ENCODE measurements around the gene PRAMEF7. TPM values are rescaled to one million over a fixed set of nuclear protein-coding genes. Genes with fewer than 3 reads are reported as not detected.

The PRAMEF7 gene
- not detected for total RNA-seq

DNA sequence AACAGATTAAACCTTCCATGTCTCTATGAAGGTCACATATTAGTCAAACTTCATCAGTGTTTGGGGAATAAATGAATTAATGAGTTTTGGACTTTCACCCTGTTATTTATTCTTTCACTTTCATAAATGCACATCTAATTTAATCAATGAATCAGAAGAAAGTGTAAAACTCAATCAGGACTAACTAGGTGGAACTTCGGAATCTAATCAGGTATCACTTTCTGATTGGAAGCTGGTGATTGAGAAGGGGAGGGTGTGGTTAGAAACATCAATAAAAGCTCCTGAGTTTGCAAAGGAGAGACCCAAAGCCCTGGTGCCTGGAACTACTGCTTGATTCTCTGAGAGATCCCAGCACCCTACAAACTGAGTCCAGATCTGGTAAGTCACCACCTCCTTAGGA lies at the start of gene PRAMEF7:
PRAMEF7 (plus strand) TSS at position 301 of the 400 bp plus-strand sequence. CDS start 1,083 bp downstream, outside the sequence.

DNA sequence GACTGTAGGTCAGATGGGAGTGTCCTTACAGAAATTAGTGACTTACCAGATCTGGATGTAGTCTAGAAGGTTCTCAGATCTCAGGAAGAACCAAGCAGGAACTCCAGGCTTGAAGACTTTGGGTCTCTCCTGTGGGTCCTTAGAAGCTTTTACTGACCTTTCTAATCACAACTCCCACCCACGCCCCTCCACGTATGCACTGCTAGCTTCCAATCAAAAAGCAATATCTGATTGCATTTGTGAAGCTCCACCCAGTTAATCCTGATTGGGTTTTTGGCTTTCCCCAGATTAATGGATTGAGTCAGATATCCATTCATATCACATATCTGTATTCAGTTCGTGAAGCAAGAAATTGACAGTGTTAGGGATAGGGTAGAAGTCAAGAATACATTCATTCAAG lies 30.3 kb upstream of the PRAMEF7 start, which contains the start of gene PRAMEF4:
PRAMEF4 (minus strand) TSS at position 101 of the 400 bp plus-strand sequence. CDS start 2,807 bp downstream, outside the sequence.

DNA sequence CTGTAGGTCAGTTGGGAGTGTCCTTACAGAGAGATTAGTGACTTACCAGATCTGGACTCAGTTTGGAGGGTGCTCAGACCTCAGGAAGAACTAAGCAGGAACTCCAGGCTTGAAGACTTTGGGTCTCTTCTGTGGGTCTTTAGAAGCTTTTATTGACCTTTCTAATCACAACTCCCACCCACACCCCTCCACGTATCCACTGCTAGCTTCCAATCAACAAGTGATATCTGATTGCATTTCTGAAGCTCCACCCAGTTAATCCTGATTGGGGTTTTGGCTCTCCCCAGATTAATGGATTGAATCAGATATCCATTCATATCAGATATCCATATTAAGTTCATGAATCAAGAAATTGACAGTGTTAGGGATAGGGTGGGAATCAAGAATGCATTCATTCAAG lies 18.2 kb upstream of the PRAMEF7 start, which contains the start of gene PRAMEF10:
PRAMEF10 (minus strand) TSS at position 101 of the 400 bp plus-strand sequence. CDS start 2,423 bp downstream, outside the sequence.

DNA sequence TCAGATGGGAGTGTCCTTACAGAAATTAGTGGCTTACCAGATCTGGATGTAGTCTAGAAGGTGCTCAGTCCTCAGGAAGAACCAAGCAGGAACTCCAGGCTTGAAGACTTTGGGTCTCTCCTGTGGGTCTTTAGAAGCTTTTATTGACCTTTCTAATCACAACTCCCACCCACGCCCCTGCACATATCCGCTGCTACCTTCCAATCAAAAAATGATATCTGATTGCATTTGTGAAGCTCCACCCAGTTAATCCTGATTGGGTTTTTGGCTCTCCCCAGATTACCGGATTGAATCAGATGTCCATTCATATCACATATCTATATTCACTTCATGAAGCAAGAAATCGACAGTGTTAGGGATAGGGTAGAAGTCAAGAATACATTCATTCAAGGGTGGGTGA lies 31.1 kb downstream of the PRAMEF7 start, which contains the start of gene PRAMEF6:
PRAMEF6 (minus strand) TSS at position 101 of the 400 bp plus-strand sequence. CDS start 5,062 bp downstream, outside the sequence.

Small RNA genes within 50 kb of the gene (small RNA-seq; reads per million reads assigned to genes)
- gene RNU6-1072P = 0 reads per million in 2 donors

Other genes starting within 250 kb of the PRAMEF7 start
- not detected for gene AADACL3, start 200.5 kb upstream of the PRAMEF7 start, total RNA-seq
- gene CFAP107, start 170.4 kb upstream of the PRAMEF7 start, total RNA-seq = not detected
- not detected for gene PRAMEF12, start 142.9 kb upstream of the PRAMEF7 start, total RNA-seq
- not detected for gene PRAMEF1, start 125.2 kb upstream of the PRAMEF7 start, total RNA-seq
- not detected for gene PRAMEF11, start 85.2 kb upstream of the PRAMEF7 start, total RNA-seq
- not detected for gene HNRNPCL1, start 67.9 kb upstream of the PRAMEF7 start, total RNA-seq
- gene PRAMEF2, start 59.5 kb upstream of the PRAMEF7 start, total RNA-seq = not detected
- not detected for gene PRAMEF4, start 30.4 kb upstream of the PRAMEF7 start, total RNA-seq
- gene PRAMEF10, start 18.3 kb upstream of the PRAMEF7 start, total RNA-seq = not detected
- not detected for gene PRAMEF6, start 31.0 kb downstream of the PRAMEF7 start, total RNA-seq
- gene PRAMEF27, start 140.0 kb downstream of the PRAMEF7 start, total RNA-seq = not detected
- gene HNRNPCL3, start 144.2 kb downstream of the PRAMEF7 start, total RNA-seq = not detected
- not detected for gene PRAMEF25, start 154.2 kb downstream of the PRAMEF7 start, total RNA-seq
- gene HNRNPCL2, start 200.2 kb downstream of the PRAMEF7 start, total RNA-seq = not detected
- gene PRAMEF26, start 239.4 kb downstream of the PRAMEF7 start, total RNA-seq = not detected
- not detected for gene HNRNPCL4, start 249.0 kb downstream of the PRAMEF7 start, total RNA-seq